Measurements from ENCODE around the gene GRB2.
"Not testable (repeated sequence)": the region's sequence is repeated elsewhere in the genome, so short reads cannot be mapped to it uniquely, and the experiment has no call there.

GRB2 gene

GRCh38 chr17:75387771-75388170, 17.7 kb downstream of the GRB2 start:
- DNase-seq (ENCODE audit: low read depth) = no peak

GRCh38 chr17:75386430-75386829, 19.0 kb downstream of the GRB2 start:
- no peak for DNase-seq (ENCODE audit: low read depth)

GRCh38 chr17:75384751-75385150, 20.7 kb downstream of the GRB2 start:
- DNase-seq (ENCODE audit: low read depth) = no peak

GRCh38 chr17:75383842-75384195, 21.7 kb downstream of the GRB2 start:
- DNase-seq (ENCODE audit: low read depth) = no peak

GRCh38 chr17:75380750-75381149, 24.7 kb downstream of the GRB2 start:
- DNase-seq (ENCODE audit: low read depth) = no peak

GRCh38 chr17:75380315-75380714, 25.2 kb downstream of the GRB2 start:
- DNase-seq (ENCODE audit: low read depth) = no peak

- DNase-seq (ENCODE audit: low read depth) = not testable (repeated sequence)
These were observed 26.1 kb downstream of the GRB2 start for GRCh38 chr17:75379426-75379825.

GRCh38 chr17:75373280-75373679, 32.2 kb downstream of the GRB2 start:
- DNase-seq (ENCODE audit: low read depth) = no peak

- no peak for DNase-seq (ENCODE audit: low read depth)
These were observed 33.5 kb downstream of the GRB2 start for GRCh38 chr17:75371981-75372380.

- no peak for DNase-seq (ENCODE audit: low read depth)
These were observed 34.1 kb downstream of the GRB2 start for GRCh38 chr17:75371339-75371738.

GRCh38 chr17:75370286-75370915, 35.1 kb downstream of the GRB2 start:
- no peak for DNase-seq (ENCODE audit: low read depth)

GRCh38 chr17:75367838-75368789, 37.4 kb downstream of the GRB2 start:
- DNase-seq (ENCODE audit: low read depth) = not testable (repeated sequence)

GRCh38 chr17:75367312-75367711, 38.2 kb downstream of the GRB2 start:
- no peak for DNase-seq (ENCODE audit: low read depth)

GRCh38 chr17:75366432-75366831, 39.0 kb downstream of the GRB2 start:
- DNase-seq (ENCODE audit: low read depth) = no peak

GRCh38 chr17:75365931-75366275, 39.6 kb downstream of the GRB2 start:
- DNase-seq (ENCODE audit: low read depth) = no peak

- DNase-seq (ENCODE audit: low read depth) = no peak
These were observed 40.2 kb downstream of the GRB2 start for GRCh38 chr17:75365009-75365930.

GRCh38 chr17:75364078-75364477, 41.4 kb downstream of the GRB2 start:
- DNase-seq (ENCODE audit: low read depth) = no peak

- DNase-seq (ENCODE audit: low read depth) = no peak
These were observed 43.5 kb downstream of the GRB2 start for GRCh38 chr17:75361996-75362395.

- DNase-seq (ENCODE audit: low read depth) = no peak
These were observed 44.1 kb downstream of the GRB2 start for GRCh38 chr17:75361344-75361743.

GRCh38 chr17:75356260-75356937, 49.1 kb downstream of the GRB2 start:
- DNase-seq (ENCODE audit: low read depth) = no peak

- no peak for DNase-seq (ENCODE audit: low read depth)
These were observed 52.3 kb downstream of the GRB2 start for GRCh38 chr17:75353176-75353575.

- no peak for DNase-seq (ENCODE audit: low read depth)
These were observed 53.4 kb downstream of the GRB2 start for GRCh38 chr17:75352079-75352569.

Measured in stimulated activated CD8-positive, alpha-beta memory T cell treated with anti-CD3 and anti-CD28 coated beads, Interleukin-15, amount 100 ng/mL, for 24 hours (primary cell).